ENCODE data around the gene HLA-DMA.

The HLA-DMA gene

GRCh38 chr6:32980488-32981038, 27.7 kb upstream of the HLA-DMA start:
- no peak overlapping the region for H3K4me3 ChIP-seq (replicated peaks; ENCODE audit: low read depth, low read length)
- no peak for DNase-seq (ENCODE audit: low read depth)
- no peak for TF ChIP-seq CTCF (IDR thresholded peaks at IDR 0.05; ENCODE audit: low read length, missing control alignments)

- H3K4me3 ChIP-seq (replicated peaks; ENCODE audit: low read depth, low read length): no peak overlapping the region
- no peak for DNase-seq (ENCODE audit: low read depth)
- TF ChIP-seq CTCF (IDR thresholded peaks at IDR 0.05; ENCODE audit: low read length, missing control alignments): no peak
Observed at GRCh38 chr6:32979720-32980487, 27.0 kb upstream of the HLA-DMA start.

- TF ChIP-seq CTCF (IDR thresholded peaks at IDR 0.05; ENCODE audit: low read length, missing control alignments): no peak
- H3K4me3 ChIP-seq (replicated peaks; ENCODE audit: low read depth, low read length): no peak overlapping the region
- DNase-seq (ENCODE audit: low read depth): no peak
Observed at GRCh38 chr6:32977953-32978324, 25.0 kb upstream of the HLA-DMA start.

- no peak overlapping the region for H3K4me3 ChIP-seq (replicated peaks; ENCODE audit: low read depth, low read length)
- TF ChIP-seq CTCF (IDR thresholded peaks at IDR 0.05; ENCODE audit: low read length, missing control alignments): no peak
- DNase-seq (ENCODE audit: low read depth): no peak
Observed at GRCh38 chr6:32977272-32977952, 24.5 kb upstream of the HLA-DMA start.

GRCh38 chr6:32976334-32977069, 23.6 kb upstream of the HLA-DMA start:
- TF ChIP-seq CTCF (IDR thresholded peaks at IDR 0.05; ENCODE audit: low read length, missing control alignments): no peak
- H3K4me3 ChIP-seq (replicated peaks; ENCODE audit: low read depth, low read length): peak overlapping the region; percentile 100

GRCh38 chr6:32975886-32976285, 23.0 kb upstream of the HLA-DMA start:
- no peak for TF ChIP-seq CTCF (IDR thresholded peaks at IDR 0.05; ENCODE audit: low read length, missing control alignments)
- peak overlapping the region; percentile 100 for H3K4me3 ChIP-seq (replicated peaks; ENCODE audit: low read depth, low read length)
- no peak for DNase-seq (ENCODE audit: low read depth)

More at GRCh38 chr6:32976334-32977069, 23.6 kb upstream of the HLA-DMA start:
- DNase-seq (ENCODE audit: low read depth): no peak
